DND-41 (cell line): Measurements from ENCODE around the gene ABHD8.

Experiments used
- ATAC-seq: fragments of 200-7000 bp; cut with Tn5 transposase; 3 replicates; pipeline ENCODE4 v1.9.1; 2021; ENCODE audit warnings: low read depth; ENCODE audit not compliant: insufficient read depth
- DNase-seq: peaks from one replicate; pipeline ENCODE4 v3.0.0-alpha.2; 2020
- H2AFZ ChIP-seq: 2 replicates; pipeline ENCODE4 v1.6.0; 2012; ENCODE audit warnings: low read depth, low read length
- H3K27ac ChIP-seq: 2 replicates; pipeline ENCODE4 v1.5.1; 2012; ENCODE audit warnings: low read length, inconsistent platforms
- H3K27me3 ChIP-seq: fragments of 200-600 bp; sonication (generic); 2 replicates; pipeline ENCODE4 v1.6.0; 2012; ENCODE audit warnings: low read length, mild to moderate bottlenecking, inconsistent platforms; ENCODE audit not compliant: insufficient read depth, poor library complexity
- H3K36me3 ChIP-seq: 2 replicates; pipeline ENCODE4 v1.5.1; 2012; ENCODE audit warnings: low read length, inconsistent platforms; ENCODE audit not compliant: insufficient read depth
- H3K4me1 ChIP-seq: 2 replicates; pipeline ENCODE4 v1.5.1; 2012; ENCODE audit warnings: mild to moderate bottlenecking, low read length; ENCODE audit not compliant: insufficient read depth
- H3K4me2 ChIP-seq: 2 replicates; pipeline ENCODE4 v1.6.0; 2012; ENCODE audit warnings: mild to moderate bottlenecking, moderate library complexity, low read length, inconsistent platforms; ENCODE audit not compliant: insufficient read depth
- H3K4me3 ChIP-seq, 2 experiments: fragments of 200-600 bp in 1 of 2; shearing (Covaris generic) in 1 of 2; 2 replicates each; pipeline ENCODE4 v1.5.1; 2012 to 2016; ENCODE audit warnings: inconsistent platforms in 2 of 2, low read length in 2 of 2, mild to moderate bottlenecking in 2 of 2, low read depth in 1 of 2, moderate library complexity in 1 of 2
- H3K79me2 ChIP-seq: 2 replicates; pipeline ENCODE4 v1.6.0; 2012; ENCODE audit warnings: low read length, inconsistent platforms; ENCODE audit not compliant: insufficient read depth
- H3K9ac ChIP-seq: 2 replicates; pipeline ENCODE4 v1.6.0; 2012; ENCODE audit warnings: low read depth, mild to moderate bottlenecking, inconsistent platforms, low read length, moderate library complexity
- H3K9me3 ChIP-seq: 2 replicates; pipeline ENCODE4 v1.5.1; 2012; ENCODE audit warnings: low read length, moderate library complexity, mild to moderate bottlenecking, inconsistent platforms; ENCODE audit not compliant: insufficient read depth, severe bottlenecking
- H4K20me1 ChIP-seq: 2 replicates; pipeline ENCODE4 v1.6.0; 2012; ENCODE audit warnings: low read length; ENCODE audit not compliant: insufficient read depth
- EZH2 ChIP-seq: IDR thresholded peaks from 3 replicates; pipeline ENCODE4 v1.6.1; 2012; ENCODE audit warnings: borderline replicate concordance, low read depth, mild to moderate bottlenecking, moderate library complexity, low read length, inconsistent platforms; ENCODE audit not compliant: severe bottlenecking
- TF ChIP-seq, protein P1 (sequence below): IDR thresholded peaks from 2 replicates; pipeline ENCODE4 v1.5.1; 2012; ENCODE audit warnings: borderline replicate concordance, low read length, moderate library complexity, mild to moderate bottlenecking; ENCODE audit not compliant: poor library complexity, severe bottlenecking; ENCODE audit errors: extremely low read depth

ABHD8 gene

DNA sequence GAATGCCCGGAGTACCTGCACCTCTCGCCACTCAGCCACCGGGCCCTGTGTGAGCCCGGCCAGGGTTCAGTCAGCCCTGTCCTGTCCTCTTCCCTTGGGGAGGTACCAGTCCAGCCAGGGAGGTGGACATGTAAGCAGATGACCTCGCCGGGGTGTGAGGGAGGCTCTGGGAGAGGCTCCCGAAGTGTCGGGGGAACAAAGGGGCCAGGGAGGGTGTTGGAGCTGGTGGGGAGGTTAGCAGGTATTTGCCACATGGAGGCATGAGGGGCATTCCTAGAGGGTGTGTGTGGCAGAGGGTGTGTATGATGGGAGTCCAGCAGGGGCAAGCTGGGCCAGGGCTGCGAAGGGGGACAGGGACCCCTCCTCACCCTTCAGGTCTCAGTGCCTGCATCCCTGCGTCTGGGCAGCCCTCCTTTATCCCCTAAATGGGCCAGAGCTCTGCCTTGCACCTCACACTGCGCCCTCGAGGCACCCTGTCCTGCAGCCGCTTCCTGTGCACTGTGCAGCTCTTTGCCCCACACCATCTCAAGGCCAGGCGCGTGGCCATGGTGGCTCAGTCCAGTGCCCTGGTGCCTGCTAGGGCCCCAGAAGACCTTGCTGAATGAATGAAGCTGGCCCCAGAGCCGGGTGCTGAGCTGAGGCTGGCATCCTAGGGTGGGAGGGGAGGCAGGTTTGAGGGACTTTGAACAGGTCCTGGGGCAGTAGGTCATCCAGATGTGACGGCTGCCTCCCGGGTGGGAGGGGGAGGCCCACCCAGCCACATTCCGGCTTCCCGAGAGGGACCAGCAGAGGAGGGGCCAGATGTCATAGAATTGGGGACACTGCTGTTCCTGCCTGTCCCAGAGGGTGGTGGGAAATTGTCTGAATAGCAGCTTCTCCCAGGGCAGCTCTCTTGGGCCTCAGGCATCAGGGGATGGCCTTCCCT, 9.2 kb upstream of the ABHD8 start:
- ATAC-seq (no peak), DNase-seq (no peak)
- Histone ChIP-seq H3K79me2 (peaks cover 54% of the 10 kb centered on the region), H4K20me1 (peaks cover 47% of the 10 kb centered on the region), H3K27me3 (no peaks in the 10 kb centered on the region), H3K27ac (no peak overlapping the region), H3K9ac (no peak overlapping the region), H3K4me2 (no peak overlapping the region), H3K36me3 (peaks cover 49% of the 10 kb centered on the region), H3K4me3 (no peak overlapping the region), H3K9me3 (no peaks in the 10 kb centered on the region), H3K4me1 (peaks cover 42% of the 10 kb centered on the region), H2AFZ (no peak overlapping the region)
- TF ChIP-seq, protein P1, sequence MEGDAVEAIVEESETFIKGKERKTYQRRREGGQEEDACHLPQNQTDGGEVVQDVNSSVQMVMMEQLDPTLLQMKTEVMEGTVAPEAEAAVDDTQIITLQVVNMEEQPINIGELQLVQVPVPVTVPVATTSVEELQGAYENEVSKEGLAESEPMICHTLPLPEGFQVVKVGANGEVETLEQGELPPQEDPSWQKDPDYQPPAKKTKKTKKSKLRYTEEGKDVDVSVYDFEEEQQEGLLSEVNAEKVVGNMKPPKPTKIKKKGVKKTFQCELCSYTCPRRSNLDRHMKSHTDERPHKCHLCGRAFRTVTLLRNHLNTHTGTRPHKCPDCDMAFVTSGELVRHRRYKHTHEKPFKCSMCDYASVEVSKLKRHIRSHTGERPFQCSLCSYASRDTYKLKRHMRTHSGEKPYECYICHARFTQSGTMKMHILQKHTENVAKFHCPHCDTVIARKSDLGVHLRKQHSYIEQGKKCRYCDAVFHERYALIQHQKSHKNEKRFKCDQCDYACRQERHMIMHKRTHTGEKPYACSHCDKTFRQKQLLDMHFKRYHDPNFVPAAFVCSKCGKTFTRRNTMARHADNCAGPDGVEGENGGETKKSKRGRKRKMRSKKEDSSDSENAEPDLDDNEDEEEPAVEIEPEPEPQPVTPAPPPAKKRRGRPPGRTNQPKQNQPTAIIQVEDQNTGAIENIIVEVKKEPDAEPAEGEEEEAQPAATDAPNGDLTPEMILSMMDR, result no peak
- TF ChIP-seq EZH2, result no peak

DNA sequence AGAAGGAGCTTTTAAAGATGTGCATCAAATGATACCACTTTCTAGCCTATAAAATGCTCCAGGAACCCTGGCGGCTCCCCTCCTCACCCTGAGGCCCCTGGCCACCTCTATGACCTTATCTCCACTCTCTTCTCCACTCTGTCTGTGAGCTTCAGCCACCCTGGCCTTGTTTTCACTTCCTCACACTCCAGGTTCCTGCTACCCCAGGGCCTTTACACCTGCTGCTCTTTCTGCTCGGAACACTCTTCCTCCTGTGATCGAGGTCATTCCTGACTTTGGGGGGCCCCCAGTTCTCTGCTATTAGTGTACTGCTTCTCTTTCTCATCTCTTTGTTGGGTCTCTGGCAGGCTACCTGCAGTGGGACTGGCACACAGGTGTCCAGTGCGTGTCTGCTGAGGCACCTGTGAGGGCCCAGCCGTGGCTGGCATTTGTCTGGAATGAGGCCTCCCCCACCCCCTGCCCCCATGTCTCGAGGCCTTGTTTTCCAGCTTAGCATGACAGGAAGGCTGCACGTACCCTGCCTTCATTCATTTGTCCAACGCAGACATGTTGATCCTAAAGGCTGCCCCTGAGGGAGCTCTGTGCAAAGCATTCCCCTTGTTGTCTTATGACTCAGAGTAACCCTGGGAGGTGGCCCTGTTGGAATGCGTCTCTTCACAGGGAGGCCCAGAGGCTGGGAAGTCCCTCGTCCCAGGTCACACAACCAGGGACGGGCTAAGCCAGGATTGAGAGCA, 8.4 kb upstream of the ABHD8 start:
- Histone ChIP-seq H4K20me1 (peaks cover 47% of the 10 kb centered on the region), H3K4me1 (peaks cover 50% of the 10 kb centered on the region), H3K27ac (no peak overlapping the region), H3K4me2 (peak overlapping the region; percentile 10; the same call in 1 of the 2 replicates), H3K4me3 (no peak overlapping the region), H3K9ac (no peak overlapping the region), H3K79me2 (peaks cover 62% of the 10 kb centered on the region), H3K9me3 (no peaks in the 10 kb centered on the region), H2AFZ (no peak overlapping the region), H3K36me3 (peaks cover 49% of the 10 kb centered on the region), H3K27me3 (no peaks in the 10 kb centered on the region)
- DNase-seq (no peak), ATAC-seq (no peak)
- TF ChIP-seq, protein P1, result no peak
- no peak for TF ChIP-seq EZH2

DNA sequence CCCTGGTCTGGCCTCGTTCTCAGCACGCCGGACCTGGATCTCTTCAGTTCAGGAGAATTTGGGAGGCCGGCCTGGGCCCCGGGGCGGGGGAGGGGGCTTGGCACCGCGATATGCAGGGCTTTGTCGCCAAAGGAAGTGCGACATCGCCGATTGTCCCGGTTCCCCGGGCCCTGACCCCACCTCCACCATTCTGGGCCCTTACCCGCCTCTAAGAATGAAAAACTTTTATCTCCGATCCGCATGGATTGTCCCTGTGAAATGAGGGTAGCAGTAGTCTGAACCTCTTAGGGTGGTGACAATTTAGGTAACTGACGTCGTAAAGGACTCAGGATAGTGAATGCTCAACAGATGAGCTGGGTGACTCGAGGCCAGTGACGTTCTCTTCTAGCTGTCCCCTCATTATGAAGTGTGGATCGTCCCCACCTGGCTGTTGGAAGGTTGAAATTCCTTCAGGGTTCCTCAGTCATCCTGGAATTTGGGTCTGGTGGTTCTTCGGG, 6.8 kb upstream of the ABHD8 start:
- Histone ChIP-seq H3K9ac (peak overlapping the region; percentile 90), H3K4me3 (peak overlapping the region; percentile 84), H3K36me3 (peaks cover 40% of the 10 kb centered on the region), H3K9me3 (no peaks in the 10 kb centered on the region), H3K27ac (peak overlapping the region; percentile 82), H2AFZ (peak overlapping the region; percentile 18; the same call in 1 of the 2 replicates), H3K4me1 (peaks cover 61% of the 10 kb centered on the region), H3K27me3 (no peaks in the 10 kb centered on the region), H3K4me2 (peak overlapping the region; percentile 92), H4K20me1 (peaks cover 43% of the 10 kb centered on the region), H3K79me2 (peaks cover 68% of the 10 kb centered on the region)
- TF ChIP-seq, protein P1, result no peak
- TF ChIP-seq EZH2, result no peak
- DNase-seq (no peak), ATAC-seq (no peak)
